GM12872 (cell line): Measurements from ENCODE around the gene SPRR1B.

Experiments used
- CTCF ChIP-seq: IDR thresholded peaks from 3 replicates; pipeline ENCODE4 v1.5.1; 2011; ENCODE audit warnings: low read depth, mild to moderate bottlenecking, low read length, moderate library complexity; ENCODE audit not compliant: insufficient read depth

The SPRR1B gene, protein sequence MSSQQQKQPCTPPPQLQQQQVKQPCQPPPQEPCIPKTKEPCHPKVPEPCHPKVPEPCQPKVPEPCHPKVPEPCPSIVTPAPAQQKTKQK

GRCh38 chr1:153030895-153031294 is at the start of gene SPRR1B:
TSS of gene SPRR1B (plus strand) at chr1:153031203. CDS start at chr1:153032346, 1,143 bp downstream.
- TF ChIP-seq CTCF: no peak

- no peak for TF ChIP-seq CTCF
Measured at GRCh38 chr1:152982076-152982475, 48.9 kb upstream of the SPRR1B start.

DNA sequence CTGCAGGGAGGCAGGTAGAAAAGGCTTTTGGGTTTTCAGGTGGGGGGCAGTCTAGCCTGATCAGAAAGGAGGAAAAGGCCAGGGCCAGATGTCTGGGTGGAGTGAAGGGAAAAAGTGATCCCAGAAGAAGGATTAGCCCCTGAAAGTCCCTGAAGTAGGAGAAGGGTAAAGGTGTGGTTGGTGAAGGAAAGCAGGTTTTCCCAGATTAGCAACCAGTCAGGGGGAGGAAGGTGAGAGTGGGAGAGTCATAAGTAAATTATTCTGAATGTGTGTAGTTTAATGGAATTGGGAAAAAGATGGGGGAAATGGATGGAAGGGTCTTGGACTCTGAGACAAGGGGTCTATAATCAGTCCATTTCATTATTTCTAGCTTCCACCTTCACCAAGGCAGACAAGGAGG is 47.8 kb upstream of the SPRR1B start:
- TF ChIP-seq CTCF: no peak

DNA sequence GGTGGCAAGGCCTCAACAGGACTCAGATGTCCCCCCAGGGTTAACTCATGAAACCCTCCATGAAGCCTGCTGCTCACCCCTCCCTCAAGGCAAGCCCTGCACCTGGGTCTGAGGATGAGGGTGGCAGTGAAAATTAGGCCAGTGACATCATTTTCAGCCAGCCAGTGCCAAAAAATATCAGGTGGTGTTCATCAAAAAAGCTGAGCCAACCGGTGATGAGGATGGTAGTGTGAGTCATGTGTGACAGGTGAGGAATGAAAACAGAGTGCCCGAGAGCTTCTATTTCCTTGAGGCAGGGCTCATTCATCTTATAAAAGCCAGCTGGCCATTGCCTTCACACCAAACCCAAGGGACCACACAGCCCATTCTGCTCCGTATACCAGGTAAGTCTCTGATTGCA is 47.3 kb upstream of the SPRR1B start, which contains the start of gene SPRR1A:
Gene SPRR1A, plus strand, starts transcription at position 339 of the 400 bp plus-strand sequence. CDS start 1,150 bp downstream, outside the sequence.
- no peak for TF ChIP-seq CTCF

GRCh38 chr1:152986578-152986977 is 44.4 kb upstream of the SPRR1B start:
- TF ChIP-seq CTCF: no peak

- TF ChIP-seq CTCF: no peak
Measured at GRCh38 chr1:152993186-152993585, 37.8 kb upstream of the SPRR1B start.

- TF ChIP-seq CTCF: no peak
Measured at GRCh38 chr1:152995842-152996241, 35.2 kb upstream of the SPRR1B start.
